K562 (cell line): ENCODE data around the gene ISM1. TPM values are rescaled to one million over a fixed set of nuclear protein-coding genes. Genes with fewer than 3 reads are reported as not detected.

Experiments used
- ATAC-seq: fragments of 200-7000 bp; cut with Tn5 transposase; 3 replicates; pipeline ENCODE4 v1.9.1; 2020; ENCODE audit warnings: moderate library complexity
- BruUV-seq: library from RNA; stranded (reverse); fragments of 400-500 nt; replicated peaks from 2 replicates; lab custom pipeline; 2021; lab: Mats Ljungman, UMichigan
- CTCF ChIA-PET: fragments of 300-600 bp; formaldehyde crosslinking; extraction: SDS; loops from one replicate; lab custom pipeline; 2021; ENCODE audit warnings: low intra/inter-chr PET ratio; lab: Yijun Ruan, JAX
- POLR2A ChIA-PET: fragments of 300-600, 350-650 bp; sonication (Branson Sonifier 250); formaldehyde crosslinking; extraction: SDS; loops from one replicate; lab custom pipeline; 2021; ENCODE audit warnings: antibody characterized with exemption, inconsistent platforms; lab: Yijun Ruan, JAX
- DNase-seq, 4 experiments: peaks; one replicate each; pipeline versions ENCODE4 v3.0.0 to v3.0.0-alpha.2; 2011 to 2018; ENCODE audit warnings: low spot score in 3 of 4, mixed read lengths in 3 of 4; ENCODE audit errors: extremely low read depth in 1 of 4
- FAIRE-seq: peaks from 2 replicates; lab custom pipeline; 2011; peaks lifted over from hg19 to GRCh38; lab: Jason Lieb, UNC
- H2AFZ ChIP-seq: 2 replicates; pipeline ENCODE4 v1.6.0; 2011; ENCODE audit warnings: low read depth, low read length, control low read depth, inconsistent platforms
- H3K27ac ChIP-seq: fragments of 200-600 bp; 3 replicates; pipeline ENCODE4 v1.8.0; 2011; ENCODE audit warnings: low read depth, mild to moderate bottlenecking, control low read depth, inconsistent platforms, low read length, moderate library complexity, mixed read lengths; ENCODE audit errors: extremely low read depth
- H3K27me3 ChIP-seq, 2 experiments: fragments of 300-600 bp in 1 of 2; 2 replicates in 1 of 2; 3 replicates in 1 of 2; pipeline versions ENCODE4 v1.6.0 to v1.8.0; 2011; ENCODE audit warnings: inconsistent platforms in 2 of 2, low read length in 2 of 2, mild to moderate bottlenecking in 1 of 2, mixed read lengths in 1 of 2, moderate library complexity in 1 of 2; ENCODE audit not compliant: control insufficient read depth in 2 of 2, insufficient read depth in 2 of 2
- H3K36me3 ChIP-seq: fragments of 300-600 bp; 3 replicates; pipeline ENCODE4 v1.8.0; 2011; ENCODE audit warnings: mild to moderate bottlenecking, low read length, inconsistent platforms; ENCODE audit not compliant: control insufficient read depth, insufficient read depth
- H3K4me1 ChIP-seq, 2 experiments: fragments of 200-600 bp in 1 of 2; replicated peaks in 1 of 2; 2 replicates in 1 of 2; 3 replicates in 1 of 2; pipeline versions ENCODE4 v1.5.1 to v1.8.0; 2011; ENCODE audit warnings: inconsistent platforms in 2 of 2, low read length in 2 of 2, mild to moderate bottlenecking in 1 of 2, mixed read lengths in 1 of 2, moderate library complexity in 1 of 2; ENCODE audit not compliant: control insufficient read depth in 2 of 2, insufficient read depth in 2 of 2
- H3K4me2 ChIP-seq: 2 replicates; pipeline ENCODE4 v1.6.1; 2011; ENCODE audit warnings: low read length, control low read depth, inconsistent platforms, mixed read lengths; ENCODE audit not compliant: insufficient read depth
- H3K4me3 ChIP-seq: fragments of 200-600 bp; sonication (generic), shearing (Covaris generic); 2 replicates; pipeline ENCODE4 v1.5.1; 2016; ENCODE audit warnings: control low read depth, inconsistent platforms
- H3K79me2 ChIP-seq: fragments of 200-600 bp; 3 replicates; pipeline ENCODE4 v1.8.0; 2011; ENCODE audit warnings: low read length, inconsistent platforms; ENCODE audit not compliant: control insufficient read depth, insufficient read depth
- H3K9ac ChIP-seq, 2 experiments: 2 replicates each; pipeline versions ENCODE4 v1.6.0 to v1.6.1; 2011; ENCODE audit warnings: low read depth in 2 of 2, low read length in 2 of 2, control low read depth in 1 of 2, inconsistent platforms in 1 of 2, mild to moderate bottlenecking in 1 of 2, mixed read lengths in 1 of 2; ENCODE audit not compliant: insufficient read depth in 1 of 2
- H3K9me1 ChIP-seq: one replicate; pipeline ENCODE4 v1.6.0; 2011; ENCODE audit warnings: inconsistent platforms, mild to moderate bottlenecking, low read length, moderate library complexity; ENCODE audit not compliant: control insufficient read depth, insufficient read depth
- H3K9me3 ChIP-seq: replicated peaks from 2 replicates; pipeline ENCODE4 v1.5.1; 2011; ENCODE audit warnings: low read depth, low read length, inconsistent platforms; ENCODE audit not compliant: control insufficient read depth, insufficient read depth
- H4K20me1 ChIP-seq: replicated peaks from 2 replicates; pipeline ENCODE4 v1.6.1; 2011; ENCODE audit warnings: low read length, inconsistent platforms, mixed read lengths; ENCODE audit not compliant: control insufficient read depth, insufficient read depth
- CBFA2T3 ChIP-seq: fragments of 450-650 bp; IDR thresholded peaks from 2 replicates; pipeline ENCODE4 v1.6.1; 2017
- ELF1 ChIP-seq: fragments of 200-800 bp; sonication (Bioruptor generic); IDR thresholded peaks from 2 replicates; pipeline ENCODE4 v1.6.1; 2016; ENCODE audit warnings: missing genetic modification characterization, missing compliant biosample characterization
- FOXA1 ChIP-seq: fragments of 450-650 bp; IDR thresholded peaks from 2 replicates; pipeline ENCODE4 v1.6.1; 2016; ENCODE audit warnings: mild to moderate bottlenecking, borderline replicate concordance
- GTF2F1 ChIP-seq: IDR thresholded peaks from 2 replicates; pipeline ENCODE4 v1.6.1; 2011; ENCODE audit warnings: low read depth, low read length, improper control_type of control experiment
- HLTF ChIP-seq: fragments of 450-650 bp; IDR thresholded peaks from 2 replicates; pipeline ENCODE4 v1.6.1; 2016
- MAFG ChIP-seq: fragments of 450-650 bp; conservative IDR thresholded peaks from 2 replicates; pipeline ENCODE4 v1.6.1; 2016; ENCODE audit warnings: missing genetic modification characterization, missing compliant biosample characterization
- POLR2H ChIP-seq: IDR thresholded peaks from 2 replicates; pipeline ENCODE4 v1.6.1; 2016; ENCODE audit warnings: missing genetic modification characterization, low read depth, mild to moderate bottlenecking, control low read depth, missing compliant biosample characterization, moderate library complexity
- SIN3A ChIP-seq, 2 experiments: fragments of 150-350 bp in 1 of 2; IDR thresholded peaks; 2 replicates each; pipeline ENCODE4 v1.6.1; 2011 to 2016; ENCODE audit warnings: borderline replicate concordance in 2 of 2, low read depth in 2 of 2, low read length in 2 of 2, mild to moderate bottlenecking in 2 of 2, moderate library complexity in 2 of 2; ENCODE audit not compliant: control insufficient read depth in 1 of 2
- TFAP4 ChIP-seq: sonication (generic); formaldehyde crosslinking; IDR thresholded peaks from 2 replicates; pipeline ENCODE4 v1.8.0; 2022; ENCODE audit warnings: missing genetic modification reagents, mild to moderate bottlenecking, moderate library complexity, borderline replicate concordance
- ZNF695 ChIP-seq: fragments of 450-650 bp; formaldehyde crosslinking; IDR thresholded peaks from 2 replicates; pipeline ENCODE4 v1.4.0; 2020; ENCODE audit warnings: mild to moderate bottlenecking, moderate library complexity
- WGBS: fragments of 100-300 bp; shearing (Covaris generic); methylation state at CpG from one replicate; pipeline ENCODE4 v1.1.6; 2016; ENCODE audit warnings: low coverage, mixed read lengths; ENCODE audit not compliant: insufficient coverage; ENCODE audit errors: missing lambda C conversion rate; 5-methylcytosine and 5-hydroxymethylcytosine counted together
- in situ Hi-C: fragments of 300-500 bp; cut with MboI; formaldehyde crosslinking; loops from 4 replicates; pipeline ENCODE4 v1.15.0; 2018; ENCODE audit warnings: inconsistent platforms, mixed read lengths
- intact Hi-C: fragments of 100-400 bp; cut with micrococcal nuclease; formaldehyde crosslinking; loops from 2 replicates; pipeline ENCODE4 v1.14.2; 2022
- polyA plus RNA-seq, 8 experiments: library from polyadenylated mRNA; depleted of rRNA in 4 of 8; stranded (reverse) in 5 of 8; unstranded in 3 of 8; fragments of >200 nt; fragmentation: Nextera tagmentation in 2 of 8; fragmentation: Illumina TruSeq in 1 of 8; extraction: Ambion mirVana in 2 of 8; extraction: Trizol in 1 of 8; gene quantifications; 2 replicates each; pipeline versions ENCODE4 v1.2.1 to v1.2.3, GENCODE V29; 2011 to 2014; ENCODE audit warnings: inconsistent platforms in 1 of 8, missing spikeins in 1 of 8
- total RNA-seq, 7 experiments: library from RNA; depleted of rRNA in 6 of 7; stranded (reverse); fragments of >200 nt in 6 of 7; fragmentation: Illumina TruSeq in 2 of 7; extraction: Trizol in 2 of 7; gene quantifications; 2 replicates each; pipeline versions ENCODE4 v1.2.1 to v1.2.3, GENCODE V29; 2011 to 2021; ENCODE audit warnings: low replicate concordance in 1 of 7
- TF ChIP-seq, protein P1 (sequence below): fragments of 250-450 bp; sonication (Bioruptor Pico); IDR thresholded peaks from 2 replicates; pipeline ENCODE4 v1.8.0; 2022; ENCODE audit warnings: inconsistent platforms
- TF ChIP-seq, protein P2 (sequence below): fragments of 250-450 bp; sonication (Bioruptor Pico); IDR thresholded peaks from 2 replicates; pipeline ENCODE4 v1.5.0; 2021
- TF ChIP-seq, protein P3 (sequence below): fragments of 250-450 bp; sonication (Bioruptor Pico); IDR thresholded peaks from 2 replicates; pipeline ENCODE4 v1.8.0; 2021; ENCODE audit warnings: moderate library complexity, mild to moderate bottlenecking, inconsistent platforms
- TF ChIP-seq, protein P4 (sequence below): fragments of 250-450 bp; sonication (Bioruptor Pico); IDR thresholded peaks from 2 replicates; pipeline ENCODE4 v1.4.0; 2020; ENCODE audit warnings: mild to moderate bottlenecking, moderate library complexity, borderline replicate concordance
- TF ChIP-seq, protein P5 (sequence below): fragments of 450-650 bp; IDR thresholded peaks from 2 replicates; pipeline ENCODE4 v1.6.1; 2016; ENCODE audit warnings: mild to moderate bottlenecking

The ISM1 gene
- total and polyA plus RNA-seq, 9 of the 15 experiments (the other 6 are each of a cell fraction or from before 2014, with no cell fraction given): not detected

DNA sequence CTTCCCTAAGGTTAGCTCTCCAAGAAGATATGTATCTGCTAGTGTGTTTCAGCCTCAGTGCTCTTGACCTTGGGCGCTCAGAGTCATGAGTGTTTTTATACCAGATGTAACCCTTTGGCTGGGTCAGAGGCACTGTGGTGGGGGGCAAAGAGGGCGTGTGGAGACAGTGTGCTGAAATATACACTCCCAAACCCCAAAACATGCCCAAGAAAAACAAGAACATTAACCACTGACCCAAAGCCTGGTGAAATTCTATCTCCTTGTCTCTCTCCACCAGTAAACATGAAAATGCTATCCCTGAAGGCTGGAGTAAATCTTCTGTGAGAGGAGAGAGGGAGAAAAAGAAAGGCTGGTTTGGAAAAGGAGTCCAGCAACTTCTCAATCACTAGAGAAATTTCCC lies 47.9 kb downstream of the ISM1 start:
- intact Hi-C loops: no loop called here
- in situ Hi-C loops: no loop called here
- Histone ChIP-seq H3K79me2 (no peaks in the 10 kb centered on the region), H3K4me3 (no peak overlapping the region), H3K4me2 (no peak overlapping the region), H2AFZ (no peak overlapping the region), H4K20me1 (no peaks in the 10 kb centered on the region), H3K9me1 (no peaks in the 10 kb centered on the region), H3K27ac (no peak overlapping the region), H3K9me3 (no peaks in the 10 kb centered on the region), H3K9ac (no peak overlapping the region), H3K4me1 (no peaks in the 10 kb centered on the region), H3K36me3 (no peaks in the 10 kb centered on the region), H3K27me3 (0 out of 5 replicates have a peak, but pooled peaks cover 0 to 1% of the 10 kb centered on the region in 2 experiments)
- WGBS: 0% methylated on average over 2 of the region's 2 CpGs
- ChIA-PET CTCF (no interaction called here), POLR2A (no interaction called here)
- no peak for ATAC-seq
- DNase-seq: no peak
- FAIRE-seq: no peak
- no TSS peak for BruUV-seq
- TF ChIP-seq POLR2H (tag): no peak
- TF ChIP-seq, protein P1, sequence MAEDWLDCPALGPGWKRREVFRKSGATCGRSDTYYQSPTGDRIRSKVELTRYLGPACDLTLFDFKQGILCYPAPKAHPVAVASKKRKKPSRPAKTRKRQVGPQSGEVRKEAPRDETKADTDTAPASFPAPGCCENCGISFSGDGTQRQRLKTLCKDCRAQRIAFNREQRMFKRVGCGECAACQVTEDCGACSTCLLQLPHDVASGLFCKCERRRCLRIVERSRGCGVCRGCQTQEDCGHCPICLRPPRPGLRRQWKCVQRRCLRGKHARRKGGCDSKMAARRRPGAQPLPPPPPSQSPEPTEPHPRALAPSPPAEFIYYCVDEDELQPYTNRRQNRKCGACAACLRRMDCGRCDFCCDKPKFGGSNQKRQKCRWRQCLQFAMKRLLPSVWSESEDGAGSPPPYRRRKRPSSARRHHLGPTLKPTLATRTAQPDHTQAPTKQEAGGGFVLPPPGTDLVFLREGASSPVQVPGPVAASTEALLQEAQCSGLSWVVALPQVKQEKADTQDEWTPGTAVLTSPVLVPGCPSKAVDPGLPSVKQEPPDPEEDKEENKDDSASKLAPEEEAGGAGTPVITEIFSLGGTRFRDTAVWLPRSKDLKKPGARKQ (CRISPR knock-in tag): no peak
- TF ChIP-seq FOXA1: no peak
- TF ChIP-seq, protein P2, sequence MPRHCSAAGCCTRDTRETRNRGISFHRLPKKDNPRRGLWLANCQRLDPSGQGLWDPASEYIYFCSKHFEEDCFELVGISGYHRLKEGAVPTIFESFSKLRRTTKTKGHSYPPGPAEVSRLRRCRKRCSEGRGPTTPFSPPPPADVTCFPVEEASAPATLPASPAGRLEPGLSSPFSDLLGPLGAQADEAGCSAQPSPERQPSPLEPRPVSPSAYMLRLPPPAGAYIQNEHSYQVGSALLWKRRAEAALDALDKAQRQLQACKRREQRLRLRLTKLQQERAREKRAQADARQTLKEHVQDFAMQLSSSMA: no peak
- TF ChIP-seq, protein P3, sequence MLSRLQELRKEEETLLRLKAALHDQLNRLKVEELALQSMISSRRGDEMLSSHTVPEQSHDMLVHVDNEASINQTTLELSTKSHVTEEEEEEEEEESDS (CRISPR knock-in tag): no peak
- TF ChIP-seq SIN3A (IDR thresholded peaks at IDR 0.05; ENCODE audit: borderline replicate concordance in 2 of 2, control insufficient read depth in 1 of 2, low read depth in 2 of 2, low read length in 2 of 2): no peak
- TF ChIP-seq CBFA2T3: no peak
- TF ChIP-seq, protein P4, sequence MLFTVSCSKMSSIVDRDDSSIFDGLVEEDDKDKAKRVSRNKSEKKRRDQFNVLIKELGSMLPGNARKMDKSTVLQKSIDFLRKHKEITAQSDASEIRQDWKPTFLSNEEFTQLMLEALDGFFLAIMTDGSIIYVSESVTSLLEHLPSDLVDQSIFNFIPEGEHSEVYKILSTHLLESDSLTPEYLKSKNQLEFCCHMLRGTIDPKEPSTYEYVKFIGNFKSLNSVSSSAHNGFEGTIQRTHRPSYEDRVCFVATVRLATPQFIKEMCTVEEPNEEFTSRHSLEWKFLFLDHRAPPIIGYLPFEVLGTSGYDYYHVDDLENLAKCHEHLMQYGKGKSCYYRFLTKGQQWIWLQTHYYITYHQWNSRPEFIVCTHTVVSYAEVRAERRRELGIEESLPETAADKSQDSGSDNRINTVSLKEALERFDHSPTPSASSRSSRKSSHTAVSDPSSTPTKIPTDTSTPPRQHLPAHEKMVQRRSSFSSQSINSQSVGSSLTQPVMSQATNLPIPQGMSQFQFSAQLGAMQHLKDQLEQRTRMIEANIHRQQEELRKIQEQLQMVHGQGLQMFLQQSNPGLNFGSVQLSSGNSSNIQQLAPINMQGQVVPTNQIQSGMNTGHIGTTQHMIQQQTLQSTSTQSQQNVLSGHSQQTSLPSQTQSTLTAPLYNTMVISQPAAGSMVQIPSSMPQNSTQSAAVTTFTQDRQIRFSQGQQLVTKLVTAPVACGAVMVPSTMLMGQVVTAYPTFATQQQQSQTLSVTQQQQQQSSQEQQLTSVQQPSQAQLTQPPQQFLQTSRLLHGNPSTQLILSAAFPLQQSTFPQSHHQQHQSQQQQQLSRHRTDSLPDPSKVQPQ: no peak
- TF ChIP-seq TFAP4: no peak
- TF ChIP-seq HLTF: no peak
- TF ChIP-seq, protein P5, sequence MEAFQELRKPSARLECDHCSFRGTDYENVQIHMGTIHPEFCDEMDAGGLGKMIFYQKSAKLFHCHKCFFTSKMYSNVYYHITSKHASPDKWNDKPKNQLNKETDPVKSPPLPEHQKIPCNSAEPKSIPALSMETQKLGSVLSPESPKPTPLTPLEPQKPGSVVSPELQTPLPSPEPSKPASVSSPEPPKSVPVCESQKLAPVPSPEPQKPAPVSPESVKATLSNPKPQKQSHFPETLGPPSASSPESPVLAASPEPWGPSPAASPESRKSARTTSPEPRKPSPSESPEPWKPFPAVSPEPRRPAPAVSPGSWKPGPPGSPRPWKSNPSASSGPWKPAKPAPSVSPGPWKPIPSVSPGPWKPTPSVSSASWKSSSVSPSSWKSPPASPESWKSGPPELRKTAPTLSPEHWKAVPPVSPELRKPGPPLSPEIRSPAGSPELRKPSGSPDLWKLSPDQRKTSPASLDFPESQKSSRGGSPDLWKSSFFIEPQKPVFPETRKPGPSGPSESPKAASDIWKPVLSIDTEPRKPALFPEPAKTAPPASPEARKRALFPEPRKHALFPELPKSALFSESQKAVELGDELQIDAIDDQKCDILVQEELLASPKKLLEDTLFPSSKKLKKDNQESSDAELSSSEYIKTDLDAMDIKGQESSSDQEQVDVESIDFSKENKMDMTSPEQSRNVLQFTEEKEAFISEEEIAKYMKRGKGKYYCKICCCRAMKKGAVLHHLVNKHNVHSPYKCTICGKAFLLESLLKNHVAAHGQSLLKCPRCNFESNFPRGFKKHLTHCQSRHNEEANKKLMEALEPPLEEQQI: no peak
- no peak for TF ChIP-seq ZNF695 (CRISPR knock-in tag)
- TF ChIP-seq ELF1 (tag): no peak
- no peak for TF ChIP-seq GTF2F1
- TF ChIP-seq MAFG (tag): no peak
